PFSK-1 (cell line): Measurements from ENCODE around the gene CTBP1.

ENCODE experiments used
- POLR2AphosphoS5 ChIP-seq: IDR thresholded peaks from 2 replicates; pipeline ENCODE4 v1.6.1; 2012; ENCODE audit warnings: low read depth, mild to moderate bottlenecking, control low read depth, low read length, moderate library complexity
- REST ChIP-seq, 2 experiments: IDR thresholded peaks; 2 replicates each; pipeline versions ENCODE4 v1.6.1 to v1.8.0; 2011 to 2012; ENCODE audit warnings: low read depth in 2 of 2, low read length in 2 of 2, control low read depth in 1 of 2, inconsistent platforms in 1 of 2, mild to moderate bottlenecking in 1 of 2, moderate library complexity in 1 of 2; ENCODE audit not compliant: insufficient read depth in 1 of 2
- SIN3A ChIP-seq: IDR thresholded peaks from 2 replicates; pipeline ENCODE4 v1.6.1; 2012; ENCODE audit warnings: mild to moderate bottlenecking, low read length, moderate library complexity, borderline replicate concordance; ENCODE audit not compliant: insufficient read depth
- TAF1 ChIP-seq: IDR thresholded peaks from 2 replicates; pipeline ENCODE4 v1.6.1; 2012; ENCODE audit warnings: low read length, control low read depth, borderline replicate concordance; ENCODE audit not compliant: insufficient read depth

DNA sequence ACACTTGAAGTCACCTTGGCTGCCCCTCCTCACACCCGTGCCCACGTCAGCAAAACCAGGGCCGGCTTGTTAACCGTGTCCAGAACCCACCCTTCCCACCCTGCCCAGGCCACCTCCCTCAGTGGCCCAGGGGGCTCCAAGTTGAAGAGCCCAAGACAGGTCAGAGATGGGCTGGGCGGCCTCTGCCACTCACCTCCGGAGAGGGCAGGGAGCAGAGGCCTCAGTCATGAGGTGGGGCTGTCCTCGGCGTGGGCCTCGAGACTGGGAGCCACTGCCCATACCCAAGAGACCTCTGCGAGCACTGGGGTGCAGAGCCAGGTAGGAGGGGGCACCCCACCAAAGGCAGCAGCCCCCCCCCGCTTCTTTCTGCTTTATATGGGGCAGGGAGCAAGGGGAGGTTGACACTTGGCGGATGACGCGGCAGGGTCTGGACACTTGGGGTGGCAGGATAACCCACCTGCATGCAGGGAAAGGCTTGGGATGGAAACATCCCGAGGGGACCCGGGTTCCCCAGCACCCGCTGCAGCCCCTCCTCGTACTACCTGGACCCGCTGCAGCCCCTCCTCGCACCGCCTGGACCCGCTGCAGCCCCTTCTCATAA lies 38.6 kb downstream of the CTBP1 start:
- no peak for TF ChIP-seq POLR2AphosphoS5
- no peak for TF ChIP-seq TAF1
- no peak for TF ChIP-seq REST (IDR thresholded peaks at IDR 0.05; ENCODE audit: insufficient read depth in 1 of 2, low read depth in 2 of 2, low read length in 2 of 2)
- no peak for TF ChIP-seq SIN3A
